CD4-positive, alpha-beta T cell (primary cell): ENCODE data around the gene R3HDM2. TPM values are rescaled to one million over a fixed set of nuclear protein-coding genes. Genes with fewer than 3 reads are reported as not detected.

Experiments used
- ATAC-seq: fragments of 200-7000 bp; cut with Tn5 transposase; one replicate; pipeline ENCODE4 v1.10.0; 2022; ENCODE audit warnings: mild to moderate bottlenecking; ENCODE audit not compliant: poor library complexity
- CTCF ChIA-PET: fragments of 350-600 bp; sonication (Branson Sonifier 250); formaldehyde crosslinking; loops from one replicate; lab custom pipeline; 2021; ENCODE audit warnings: antibody characterized with exemption, inconsistent platforms; lab: Charles Lee
- POLR2A ChIA-PET: fragments of 350-600 bp; sonication (Branson Sonifier 250); formaldehyde crosslinking; loops from one replicate; lab custom pipeline; 2021; ENCODE audit warnings: antibody characterized with exemption, inconsistent platforms; lab: Charles Lee
- DNase-seq, 14 experiments: peaks; one replicate each; pipeline ENCODE4 v3.0.0-alpha.2; 2013 to 2020; ENCODE audit warnings: mixed read lengths in 2 of 14
- H3K27ac ChIP-seq, 2 donors: one replicate each; pipeline versions ENCODE4 v1.5.1 to v1.7.0; 2013; ENCODE audit warnings: low read length in 2 of 2, low read depth in 1 of 2, mild to moderate bottlenecking in 1 of 2
- H3K27me3 ChIP-seq, 2 experiments: 1 replicate in 1 of 2; 2 replicates in 1 of 2; pipeline versions ENCODE4 v1.6.1 to v1.7.0; 2013; ENCODE audit warnings: low read length in 2 of 2, control low read depth in 1 of 2, mild to moderate bottlenecking in 1 of 2, moderate library complexity in 1 of 2; ENCODE audit not compliant: insufficient read depth in 2 of 2, control insufficient read depth in 1 of 2
- H3K36me3 ChIP-seq: one replicate; pipeline ENCODE4 v1.6.1; 2013; ENCODE audit warnings: low read length, control low read depth; ENCODE audit not compliant: insufficient read depth
- H3K4me1 ChIP-seq: one replicate; pipeline ENCODE4 v1.6.1; 2013; ENCODE audit warnings: low read length, control low read depth; ENCODE audit not compliant: insufficient read depth
- H3K4me3 ChIP-seq: one replicate; pipeline ENCODE4 v1.5.1; 2013; ENCODE audit warnings: mild to moderate bottlenecking, low read length, moderate library complexity
- H3K9me3 ChIP-seq, 2 experiments: 1 replicate in 1 of 2; 2 replicates in 1 of 2; pipeline versions ENCODE4 v1.6.1 to v1.7.0; 2013; ENCODE audit warnings: low read length in 2 of 2, mild to moderate bottlenecking in 2 of 2, control low read depth in 1 of 2, moderate library complexity in 1 of 2; ENCODE audit not compliant: control insufficient read depth in 1 of 2, insufficient read depth in 1 of 2
- H3K27ac Mint-ChIP-seq: one replicate; pipeline ENCODE4 v1.8.0; 2020; ENCODE audit warnings: mixed read lengths
- H3K27me3 Mint-ChIP-seq: one replicate; pipeline ENCODE4 v1.8.0; 2021; ENCODE audit warnings: mixed read lengths
- H3K36me3 Mint-ChIP-seq: one replicate; pipeline ENCODE4 v1.8.0; 2021; ENCODE audit warnings: low read depth, mixed read lengths
- H3K4me1 Mint-ChIP-seq: one replicate; pipeline ENCODE4 v1.8.0; 2021; ENCODE audit warnings: low read depth, mixed read lengths
- H3K4me3 Mint-ChIP-seq: one replicate; pipeline ENCODE4 v1.8.0; 2020; ENCODE audit warnings: mild to moderate bottlenecking, mixed read lengths
- H3K9me3 Mint-ChIP-seq: one replicate; pipeline ENCODE4 v1.8.0; 2020; ENCODE audit warnings: mixed read lengths
- CTCF ChIP-seq: fragments of 200-600 bp; IDR thresholded peaks from one replicate; pipeline ENCODE4 v1.8.0; 2022; ENCODE audit warnings: antibody characterized with exemption, mild to moderate bottlenecking
- intact Hi-C, 2 experiments: fragments of 100-400 bp; cut with DNase I in 1 of 2; cut with micrococcal nuclease in 1 of 2; formaldehyde crosslinking; loops; one replicate each; pipeline versions ENCODE4 v1.15.1 to v1.9.0; 2023 to 2025; cut with DNase I, micrococcal nuclease
- total RNA-seq, 174 experiments: library from RNA in 2 of 174; stranded (reverse) in 2 of 174; gene quantifications; one replicate each; pipeline ENCODE4 v1.2.3 and lab custom pipeline; 2021 to 2026

The R3HDM2 gene
- total RNA-seq, 2 experiments from 2014 or later, result 106 to 115 TPM

GRCh38 chr12:57238854-57239554, 191.8 kb downstream of the R3HDM2 start:
- Histone ChIP-seq H3K27me3 (peaks cover 62 to 63% of the 10 kb centered on the region in 2 experiments), H3K27ac (no peak overlapping the region), H3K4me3 (peak overlapping the region; percentile 82), H3K9me3 (peaks cover 0 to 27% of the 10 kb centered on the region in 2 experiments), H3K36me3 (peaks cover 8% of the 10 kb centered on the region), H3K4me1 (peaks cover 94% of the 10 kb centered on the region)
- Mint-ChIP-seq H3K27me3 (peaks cover 79% of the 10 kb centered on the region), H3K36me3 (peaks cover 9% of the 10 kb centered on the region), H3K4me1 (peaks cover 90% of the 10 kb centered on the region), H3K9me3 (no peaks in the 10 kb centered on the region), H3K27ac (peak overlapping the region; percentile 68), H3K4me3 (peak overlapping the region; percentile 96)
- CTCF ChIA-PET, result interaction anchor here (0.6 to 10.7 kb wide), 16 partner anchors 11 to 468 kb away, joined by 3 to 225 read pairs (median 4); partner anchors contain the start of genes LRP1, NXPH4, OS9 and SHMT2
- DNase-seq (peak; percentile 74 to 95 (median 82)), ATAC-seq (peak; percentile 59)
- intact Hi-C loops, result loop anchor here (1.0 to 5.0 kb wide), 5 partner anchors 10 to 112 kb away; partner anchors contain the start of genes LRP1 (in 1 of the 2) and SHMT2 (in 1 of the 2)
- POLR2A ChIA-PET, result interaction anchor here (1.3 to 3.6 kb wide), 5 partner anchors 9 to 25 kb away, joined by 6 to 48 read pairs (median 13); partner anchors contain the start of gene SHMT2
- TF ChIP-seq CTCF, result peak; percentile 100

GRCh38 chr12:57237932-57238853, 192.7 kb downstream of the R3HDM2 start:
- peaks cover 85% of the 10 kb centered on the region for H3K4me1 Mint-ChIP-seq
- peaks cover 17% of the 10 kb centered on the region for H3K36me3 Mint-ChIP-seq
- H3K4me1 ChIP-seq, result peaks cover 87% of the 10 kb centered on the region
- intact Hi-C loops, result loop anchor here in 1 of 2 experiments (2.0 to 5.0 kb wide), 2 partner anchors 13 to 111 kb away; partner anchors contain the start of gene LRP1
- ATAC-seq, result no peak
- peaks cover 16% of the 10 kb centered on the region for H3K36me3 ChIP-seq
- H3K9me3 Mint-ChIP-seq, result no peaks in the 10 kb centered on the region
- peaks cover 0 to 27% of the 10 kb centered on the region in 2 experiments for H3K9me3 ChIP-seq
- no peak overlapping the region for H3K27ac ChIP-seq
- peak overlapping the region; percentile 96 for H3K4me3 Mint-ChIP-seq
- H3K27ac Mint-ChIP-seq, result no peak overlapping the region
- POLR2A ChIA-PET, result interaction anchor here (0.6 to 3.6 kb wide), 5 partner anchors 8 to 25 kb away, joined by 3 to 48 read pairs (median 13); partner anchors contain the start of gene SHMT2
- CTCF ChIA-PET, result interaction anchor here (0.6 to 10.7 kb wide), 14 partner anchors 10 to 469 kb away, joined by 3 to 225 read pairs (median 4); partner anchors contain the start of genes LRP1, NXPH4, SHMT2 and STAT6
- peak in 3 of 14 experiments; percentile 55 to 65 (median 62) for DNase-seq
- peak overlapping the region; percentile 82 for H3K4me3 ChIP-seq
- H3K27me3 ChIP-seq, result peaks cover 58 to 60% of the 10 kb centered on the region in 2 experiments
- H3K27me3 Mint-ChIP-seq, result peaks cover 71% of the 10 kb centered on the region
- no peak for TF ChIP-seq CTCF

GRCh38 chr12:57237596-57237931, 193.3 kb downstream of the R3HDM2 start:
- intact Hi-C loops, result loop anchor here in 1 of 2 experiments (5.0 kb wide), 1 partner anchor 110 kb away; the partner anchor contains the start of gene LRP1
- Mint-ChIP-seq H3K4me3 (peak overlapping the region; percentile 89), H3K27me3 (peaks cover 65% of the 10 kb centered on the region), H3K9me3 (no peaks in the 10 kb centered on the region), H3K36me3 (peaks cover 22% of the 10 kb centered on the region), H3K4me1 (peaks cover 81% of the 10 kb centered on the region), H3K27ac (no peak overlapping the region)
- Histone ChIP-seq H3K36me3 (peaks cover 22% of the 10 kb centered on the region), H3K27ac (no peak overlapping the region), H3K4me1 (peaks cover 82% of the 10 kb centered on the region), H3K4me3 (no peak overlapping the region), H3K27me3 (peaks cover 51 to 53% of the 10 kb centered on the region in 2 experiments), H3K9me3 (peaks cover 0 to 27% of the 10 kb centered on the region in 2 experiments)
- CTCF ChIA-PET, result interaction anchor here (6.0 to 10.7 kb wide), 2 partner anchors 10 to 21 kb away, joined by 127 to 225 read pairs; partner anchors contain the start of genes NXPH4 and SHMT2
- POLR2A ChIA-PET, result interaction anchor here (0.6 to 3.6 kb wide), 3 partner anchors 8 to 24 kb away, joined by 3 to 48 read pairs (median 5); partner anchors contain the start of gene SHMT2
- no peak for TF ChIP-seq CTCF
- no peak for DNase-seq
- no peak for ATAC-seq
